Hepatocyte (in vitro differentiated cells): ENCODE results near the gene NEDD4L.

Experiments used
- EZH2 ChIP-seq: fragments of 200-600 bp; sonication (generic); IDR thresholded peaks from 2 replicates; pipeline ENCODE4 v1.6.1; 2016; ENCODE audit warnings: antibody characterized with exemption, mild to moderate bottlenecking, borderline replicate concordance
- EZH2phosphoT487 ChIP-seq: fragments of 200-600 bp; sonication (generic); IDR thresholded peaks from one replicate; pipeline ENCODE4 v1.6.1; 2018; ENCODE audit warnings: antibody characterized with exemption, mild to moderate bottlenecking, low read depth, moderate library complexity; ENCODE audit not compliant: unreplicated experiment, severe bottlenecking
- TF ChIP-seq, protein P1 (sequence below): fragments of 200-600 bp; sonication (generic); IDR thresholded peaks from 2 replicates; pipeline ENCODE4 v1.5.1; 2016; ENCODE audit warnings: antibody characterized with exemption, mild to moderate bottlenecking; ENCODE audit not compliant: poor library complexity

DNA sequence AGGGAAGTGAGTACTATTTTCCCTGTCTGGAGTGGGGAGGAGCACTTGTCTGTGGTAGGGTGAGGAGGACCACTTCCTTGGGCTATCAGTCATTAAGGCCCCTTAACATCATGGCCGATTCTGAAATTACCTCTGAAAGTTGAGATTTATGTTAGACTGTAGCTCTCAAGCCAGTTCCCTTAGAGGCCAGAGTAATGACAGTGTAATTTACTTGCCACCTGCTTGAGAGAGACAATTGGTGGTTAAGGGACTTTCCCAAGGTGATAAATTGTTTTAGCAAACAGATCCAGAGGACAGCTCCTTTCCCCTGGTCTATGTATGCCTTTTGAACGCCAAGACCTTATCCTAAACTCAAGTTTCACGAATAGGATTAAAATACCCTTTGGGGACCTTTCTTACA lies 56.1 kb downstream of the NEDD4L start:
- no peak for TF ChIP-seq EZH2phosphoT487
- TF ChIP-seq, protein P1, sequence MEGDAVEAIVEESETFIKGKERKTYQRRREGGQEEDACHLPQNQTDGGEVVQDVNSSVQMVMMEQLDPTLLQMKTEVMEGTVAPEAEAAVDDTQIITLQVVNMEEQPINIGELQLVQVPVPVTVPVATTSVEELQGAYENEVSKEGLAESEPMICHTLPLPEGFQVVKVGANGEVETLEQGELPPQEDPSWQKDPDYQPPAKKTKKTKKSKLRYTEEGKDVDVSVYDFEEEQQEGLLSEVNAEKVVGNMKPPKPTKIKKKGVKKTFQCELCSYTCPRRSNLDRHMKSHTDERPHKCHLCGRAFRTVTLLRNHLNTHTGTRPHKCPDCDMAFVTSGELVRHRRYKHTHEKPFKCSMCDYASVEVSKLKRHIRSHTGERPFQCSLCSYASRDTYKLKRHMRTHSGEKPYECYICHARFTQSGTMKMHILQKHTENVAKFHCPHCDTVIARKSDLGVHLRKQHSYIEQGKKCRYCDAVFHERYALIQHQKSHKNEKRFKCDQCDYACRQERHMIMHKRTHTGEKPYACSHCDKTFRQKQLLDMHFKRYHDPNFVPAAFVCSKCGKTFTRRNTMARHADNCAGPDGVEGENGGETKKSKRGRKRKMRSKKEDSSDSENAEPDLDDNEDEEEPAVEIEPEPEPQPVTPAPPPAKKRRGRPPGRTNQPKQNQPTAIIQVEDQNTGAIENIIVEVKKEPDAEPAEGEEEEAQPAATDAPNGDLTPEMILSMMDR, result no peak
- TF ChIP-seq EZH2, result no peak
